ENCODE data around the gene RGP1. TPM values are rescaled to one million over a fixed set of nuclear protein-coding genes. Genes with fewer than 3 reads are reported as not detected.

Gene RGP1
- total and polyA plus RNA-seq, 9 of the 15 experiments (the other 6 are each of a cell fraction or from before 2014, with no cell fraction given): 0.42 to 13.8 (median 6.7) TPM

- H3K79me2 ChIP-seq (ENCODE audit: control insufficient read depth, insufficient read depth, low read length): peaks cover 88% of the 10 kb centered on the region
- H3K9me3 ChIP-seq (replicated peaks; ENCODE audit: control insufficient read depth, insufficient read depth, low read depth, low read length): no peaks in the 10 kb centered on the region
- H3K9me1 ChIP-seq (ENCODE audit: control insufficient read depth, insufficient read depth, low read length): peaks cover 5% of the 10 kb centered on the region
- peaks cover 47% of the 10 kb centered on the region for H3K36me3 ChIP-seq (ENCODE audit: control insufficient read depth, insufficient read depth, low read length)
- peak overlapping the region; percentile 97 for H3K27ac ChIP-seq (ENCODE audit: extremely low read depth, low read depth, low read length)
- peak overlapping the region; percentile 85 for H3K4me3 ChIP-seq
- peaks cover 11% of the 10 kb centered on the region; the same call in 1 of the 2 replicates for H4K20me1 ChIP-seq (replicated peaks; ENCODE audit: control insufficient read depth, insufficient read depth, low read length)
- DNase-seq (ENCODE audit: extremely low read depth in 1 of 4, low spot score in 3 of 4) (peak; percentile 50 to 85 (median 64)), ATAC-seq (peak; percentile 43), FAIRE-seq (peak; percentile 79)
- H3K27me3 ChIP-seq (ENCODE audit: control insufficient read depth in 2 of 2, insufficient read depth in 2 of 2, low read length in 2 of 2): no peaks in the 10 kb centered on the region
- no peak overlapping the region for H2AFZ ChIP-seq (ENCODE audit: low read depth, low read length)
- no TSS peak for BruUV-seq (replicated peaks)
- intact Hi-C loops (cut with micrococcal nuclease) (loop anchor here (2.0 to 10.0 kb wide), 2 partner anchors 33 to 85 kb away; partner anchors contain the start of genes HINT2 and SPAG8), in situ Hi-C loops (cut with MboI) (no loop called here)
- ChIA-PET POLR2A (interaction anchor here (1.0 to 2.8 kb wide), 4 partner anchors 10 to 72 kb away, joined by 6 to 21 read pairs (median 10); partner anchors contain the start of genes CCDC107 and RMRP), CTCF (ENCODE audit: low intra/inter-chr PET ratio) (no interaction called here)
- H3K4me1 ChIP-seq (replicated peaks in 1 of 2; ENCODE audit: control insufficient read depth in 2 of 2, insufficient read depth in 2 of 2, low read length in 2 of 2): peaks cover 40 to 43% of the 10 kb centered on the region in 2 experiments
- H3K4me2 ChIP-seq (ENCODE audit: insufficient read depth, low read length): peak overlapping the region; percentile 94
- H3K9ac ChIP-seq (ENCODE audit: insufficient read depth in 1 of 2, low read depth in 2 of 2, low read length in 2 of 2): peak overlapping the region; percentile 76 to 85; a peak in 3 of 4 replicates
- WGBS (ENCODE audit: insufficient coverage, low coverage, missing lambda C conversion rate): 0% methylated on average over 6 of the region's 6 CpGs
- 0 out of 2 replicates have a peak, but pooled peaks have one; percentile 27 for TF ChIP-seq SP1 (CRISPR knock-in tag; IDR thresholded peaks at IDR 0.05)
- TF ChIP-seq HLTF (IDR thresholded peaks at IDR 0.05): peak; percentile 83; the same call in 1 of the 2 replicates
- 0 out of 2 replicates have a peak, but pooled peaks have one; percentile 58 for TF ChIP-seq ARID1B (IDR thresholded peaks at IDR 0.05)
- peak in 1 of 2 experiments; percentile 60; a peak in 1 of 4 replicates for TF ChIP-seq HDAC1 (IDR thresholded peaks at IDR 0.05)
- 0 out of 2 replicates have a peak, but pooled peaks have one; percentile 24 for TF ChIP-seq ZBTB17 (CRISPR knock-in tag; IDR thresholded peaks at IDR 0.05)
- TF ChIP-seq AFF1 (IDR thresholded peaks at IDR 0.05; ENCODE audit: low read depth in 1 of 2, partially characterized antibody in 2 of 2): peak in 1 of 2 experiments; percentile 30
- 0 out of 2 replicates have a peak, but pooled peaks have one; percentile 34 for TF ChIP-seq ZZZ3 (IDR thresholded peaks at IDR 0.05)
- TF ChIP-seq, protein P1, sequence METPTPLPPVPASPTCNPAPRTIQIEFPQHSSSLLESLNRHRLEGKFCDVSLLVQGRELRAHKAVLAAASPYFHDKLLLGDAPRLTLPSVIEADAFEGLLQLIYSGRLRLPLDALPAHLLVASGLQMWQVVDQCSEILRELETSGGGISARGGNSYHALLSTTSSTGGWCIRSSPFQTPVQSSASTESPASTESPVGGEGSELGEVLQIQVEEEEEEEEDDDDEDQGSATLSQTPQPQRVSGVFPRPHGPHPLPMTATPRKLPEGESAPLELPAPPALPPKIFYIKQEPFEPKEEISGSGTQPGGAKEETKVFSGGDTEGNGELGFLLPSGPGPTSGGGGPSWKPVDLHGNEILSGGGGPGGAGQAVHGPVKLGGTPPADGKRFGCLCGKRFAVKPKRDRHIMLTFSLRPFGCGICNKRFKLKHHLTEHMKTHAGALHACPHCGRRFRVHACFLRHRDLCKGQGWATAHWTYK (CRISPR knock-in tag; IDR thresholded peaks at IDR 0.05): peak; percentile 98
- TF ChIP-seq PATZ1 (CRISPR knock-in tag; IDR thresholded peaks at IDR 0.05; ENCODE audit: borderline replicate concordance): peak; percentile 61; the same call in 1 of the 2 replicates
- TF ChIP-seq SP2 (IDR thresholded peaks at IDR 0.05; ENCODE audit: extremely low read depth, low read depth, low read length, poor library complexity, severe bottlenecking): no peak
These were observed 19.2 kb upstream of the RGP1 start for GRCh38 chr9:35729700-35730485.
